PC-3 (cell line): ENCODE results near the gene HNRNPH3.
A peak's percentile ranks its signal among the peaks of the same experiment; 100 is the strongest.

ENCODE experiments used
- EZH2 ChIP-seq: fragments of 300-600 bp; sonication (generic); IDR thresholded peaks from one replicate; pipeline ENCODE4 v1.6.1; 2017; ENCODE audit warnings: antibody characterized with exemption, mild to moderate bottlenecking, low read length; ENCODE audit not compliant: unreplicated experiment
- EZH2phosphoT487 ChIP-seq: fragments of 300-600 bp; sonication (generic); IDR thresholded peaks from 2 replicates; pipeline ENCODE4 v1.6.1; 2018; ENCODE audit warnings: mild to moderate bottlenecking, antibody characterized with exemption, low read length, borderline replicate concordance
- TF ChIP-seq, protein P1 (sequence below): fragments of 300-600 bp; sonication (generic); conservative IDR thresholded peaks from 2 replicates; pipeline ENCODE4 v1.5.1; 2017; ENCODE audit warnings: antibody characterized with exemption, low read depth, mild to moderate bottlenecking, low read length

DNA sequence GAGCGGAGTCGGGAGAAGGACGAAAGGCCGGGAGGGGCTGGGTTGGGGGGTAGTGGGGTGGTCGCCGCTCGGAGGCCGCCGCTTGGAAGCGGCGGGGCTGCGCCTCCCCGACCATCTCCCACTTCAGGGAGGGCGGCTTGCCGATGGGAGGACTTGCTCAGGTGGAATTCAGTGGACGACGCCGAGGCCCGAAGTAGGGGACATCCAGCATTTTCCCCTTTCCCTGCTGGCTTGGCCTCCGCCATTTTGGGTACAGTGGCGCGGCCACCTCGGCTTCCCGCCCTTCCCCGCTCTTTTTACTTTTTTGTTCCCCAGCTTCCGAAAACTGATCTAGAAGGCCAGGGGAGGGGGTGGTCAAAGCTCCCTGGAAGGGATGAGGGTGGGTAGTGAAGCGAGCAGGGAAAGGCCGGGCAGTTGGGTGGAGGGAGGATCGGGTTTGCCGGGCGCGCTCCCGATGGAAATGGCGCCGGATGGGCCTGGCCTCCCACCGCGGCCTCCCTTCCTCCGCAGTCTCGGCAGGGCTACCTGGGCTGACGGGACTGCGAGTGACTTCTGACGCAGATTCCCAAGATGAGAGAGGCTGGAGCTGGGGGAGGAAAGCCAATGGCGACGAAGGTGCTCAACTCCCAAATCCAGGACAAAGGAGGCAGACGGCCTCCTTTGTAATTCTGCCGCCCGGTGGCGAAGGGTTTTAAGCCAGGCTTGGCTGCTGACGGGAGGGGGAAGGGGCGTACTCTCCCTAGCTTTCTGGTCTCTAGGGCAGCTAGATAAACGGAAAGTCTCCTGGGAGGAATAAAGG lies 594 bp downstream of the HNRNPH3 start, which contains the start of gene PBLD:
- TF ChIP-seq, protein P1, sequence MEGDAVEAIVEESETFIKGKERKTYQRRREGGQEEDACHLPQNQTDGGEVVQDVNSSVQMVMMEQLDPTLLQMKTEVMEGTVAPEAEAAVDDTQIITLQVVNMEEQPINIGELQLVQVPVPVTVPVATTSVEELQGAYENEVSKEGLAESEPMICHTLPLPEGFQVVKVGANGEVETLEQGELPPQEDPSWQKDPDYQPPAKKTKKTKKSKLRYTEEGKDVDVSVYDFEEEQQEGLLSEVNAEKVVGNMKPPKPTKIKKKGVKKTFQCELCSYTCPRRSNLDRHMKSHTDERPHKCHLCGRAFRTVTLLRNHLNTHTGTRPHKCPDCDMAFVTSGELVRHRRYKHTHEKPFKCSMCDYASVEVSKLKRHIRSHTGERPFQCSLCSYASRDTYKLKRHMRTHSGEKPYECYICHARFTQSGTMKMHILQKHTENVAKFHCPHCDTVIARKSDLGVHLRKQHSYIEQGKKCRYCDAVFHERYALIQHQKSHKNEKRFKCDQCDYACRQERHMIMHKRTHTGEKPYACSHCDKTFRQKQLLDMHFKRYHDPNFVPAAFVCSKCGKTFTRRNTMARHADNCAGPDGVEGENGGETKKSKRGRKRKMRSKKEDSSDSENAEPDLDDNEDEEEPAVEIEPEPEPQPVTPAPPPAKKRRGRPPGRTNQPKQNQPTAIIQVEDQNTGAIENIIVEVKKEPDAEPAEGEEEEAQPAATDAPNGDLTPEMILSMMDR: peak; percentile 63
- TF ChIP-seq EZH2 (no peak), EZH2phosphoT487 (no peak)
